Femur (tissue), 1 donor: ENCODE measurements around the gene EIF3I.
"Not testable (repeated sequence)": the region's sequence is repeated elsewhere in the genome, so short reads cannot be mapped to it uniquely, and the experiment has no call there.

Source experiments
- DNase-seq: peaks from one replicate; pipeline ENCODE4 v3.0.0-alpha.2; 2017

EIF3I gene

GRCh38 chr1:32232558-32233304 lies 10.5 kb downstream of the EIF3I start:
- no peak for DNase-seq

DNA sequence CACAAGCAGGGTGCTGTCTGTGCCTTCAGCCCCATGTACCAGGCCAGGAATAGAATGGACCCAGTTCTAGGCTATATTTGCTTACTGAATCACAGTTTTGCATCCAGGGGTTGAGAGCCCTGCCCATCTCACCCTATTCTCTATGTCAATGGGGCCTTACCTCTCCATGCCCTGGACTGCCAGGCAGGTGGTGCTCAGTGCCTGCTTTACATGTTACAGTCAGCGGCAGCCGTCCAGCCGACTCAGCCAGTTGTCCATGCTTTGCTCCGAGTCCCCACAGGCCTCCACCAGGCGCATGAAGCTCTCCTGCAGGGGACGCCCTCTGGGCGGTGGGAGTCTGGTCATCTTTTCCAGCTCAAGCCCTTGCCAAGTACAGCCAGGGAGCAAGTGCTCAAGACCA lies 12.6 kb downstream of the EIF3I start:
- no peak for DNase-seq

DNA sequence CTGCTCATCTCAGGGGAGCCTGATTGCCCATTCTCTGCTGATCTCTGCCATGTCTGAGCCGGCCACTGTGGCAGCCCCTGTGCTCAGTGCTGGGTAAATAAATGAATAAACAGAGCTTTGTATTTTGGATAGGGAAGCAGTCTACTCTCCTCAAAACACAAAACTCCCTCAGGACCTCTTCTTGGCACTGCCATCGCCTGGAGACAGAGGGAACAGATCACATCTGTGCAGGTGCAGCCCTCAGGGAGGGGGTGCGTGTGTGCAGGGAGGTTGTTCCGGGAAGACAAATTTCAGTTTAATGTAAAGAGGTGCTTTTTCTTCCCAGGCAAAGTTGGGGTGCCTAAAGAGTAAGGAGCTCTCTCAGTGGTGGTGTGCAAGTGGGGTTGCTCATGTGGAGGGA lies 17.1 kb downstream of the EIF3I start:
- no peak for DNase-seq

DNA sequence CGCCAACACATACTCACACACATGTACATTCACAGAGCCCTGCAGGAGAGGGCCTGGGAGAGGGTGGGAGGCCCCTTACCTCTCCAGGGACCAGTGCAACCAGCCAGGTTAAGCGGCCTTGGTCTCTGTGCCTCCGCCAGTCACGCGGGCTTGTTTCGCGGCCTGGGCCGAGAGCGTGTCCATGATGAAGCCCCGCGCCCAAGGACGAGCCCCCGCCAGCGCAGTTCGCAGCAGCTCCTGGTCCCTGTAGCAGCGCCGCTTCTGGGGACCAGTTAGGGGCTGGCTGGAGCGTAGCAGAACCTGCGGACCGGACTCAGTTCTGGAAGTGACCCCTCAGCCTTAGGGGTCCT lies 17.6 kb downstream of the EIF3I start:
- DNase-seq = no peak

GRCh38 chr1:32240140-32240951 lies 18.1 kb downstream of the EIF3I start:
- peak; percentile 80 for DNase-seq

- peak; percentile 82 for DNase-seq
These were observed 19.0 kb downstream of the EIF3I start for GRCh38 chr1:32241001-32241763.

GRCh38 chr1:32242341-32242851 lies 20.2 kb downstream of the EIF3I start:
- peak; percentile 70 for DNase-seq

DNA sequence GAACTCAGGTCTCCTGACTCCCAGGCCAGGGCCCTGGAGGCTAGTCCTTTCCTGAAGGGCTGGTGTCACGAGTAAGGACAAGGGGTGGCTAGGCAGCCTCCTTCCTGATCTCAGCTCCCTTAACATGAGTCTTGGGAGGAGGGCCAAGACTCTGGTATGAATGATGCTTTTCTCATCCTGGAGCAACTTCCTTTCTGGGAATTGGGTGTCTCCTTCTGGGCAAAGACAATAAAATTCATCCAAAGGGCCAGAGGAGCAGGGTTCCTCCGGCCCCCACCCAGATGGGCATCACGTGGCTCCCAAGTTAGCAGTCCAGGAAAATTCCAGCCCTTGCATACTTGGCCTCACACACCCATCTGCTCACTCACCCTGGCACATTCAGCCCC lies 24.7 kb downstream of the EIF3I start, which contains the start of gene FAM167B:
FAM167B (plus strand) TSS at position 335 of the 386 bp plus-strand sequence. CDS start 200 bp downstream, outside the sequence.
- peak; percentile 49 for DNase-seq

- DNase-seq = no peak
These were observed 25.2 kb downstream of the EIF3I start for GRCh38 chr1:32247452-32247851.

DNA sequence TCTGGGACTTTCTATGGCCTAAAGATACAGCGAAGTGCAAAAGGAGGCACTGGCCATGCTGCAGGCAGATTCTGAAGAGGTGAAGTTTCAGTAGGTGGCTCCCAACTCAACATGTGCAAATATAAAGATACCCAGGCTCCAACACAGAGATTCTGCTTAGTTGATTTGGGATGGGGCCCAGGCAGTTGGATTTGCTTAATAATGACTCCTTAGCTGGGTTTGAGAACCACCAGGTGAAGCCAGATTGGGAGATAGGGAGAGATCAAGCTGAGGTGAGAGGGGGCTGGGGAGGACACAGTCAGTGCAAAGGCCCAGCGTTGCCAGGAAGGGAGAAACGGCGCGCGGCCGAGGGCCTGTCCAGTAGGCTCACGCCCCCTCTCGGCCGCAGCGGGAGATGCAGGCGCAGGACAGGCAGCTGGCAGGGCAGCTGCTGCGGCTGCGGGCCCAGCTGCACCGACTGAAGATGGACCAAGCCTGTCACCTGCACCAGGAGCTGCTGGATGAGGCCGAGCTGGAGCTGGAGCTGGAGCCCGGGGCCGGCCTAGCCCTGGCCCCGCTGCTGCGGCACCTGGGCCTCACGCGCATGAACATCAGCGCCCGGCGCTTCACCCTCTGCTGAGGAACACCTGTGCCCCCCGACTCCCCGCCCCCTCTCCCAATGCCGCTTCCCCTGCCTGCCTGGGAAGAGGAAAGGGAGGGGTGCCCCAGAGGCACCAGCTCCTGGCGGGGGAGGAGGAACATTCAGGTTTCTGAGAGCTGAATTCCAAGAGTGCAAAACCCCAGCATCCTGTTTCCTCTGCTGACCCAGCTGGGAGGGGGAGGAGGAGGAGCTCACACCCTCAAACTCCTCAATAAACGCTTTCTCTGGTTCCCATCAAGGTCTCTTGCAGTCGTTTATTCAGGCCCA lies 26.0 kb downstream of the EIF3I start:
- DNase-seq = peak; percentile 77

DNA sequence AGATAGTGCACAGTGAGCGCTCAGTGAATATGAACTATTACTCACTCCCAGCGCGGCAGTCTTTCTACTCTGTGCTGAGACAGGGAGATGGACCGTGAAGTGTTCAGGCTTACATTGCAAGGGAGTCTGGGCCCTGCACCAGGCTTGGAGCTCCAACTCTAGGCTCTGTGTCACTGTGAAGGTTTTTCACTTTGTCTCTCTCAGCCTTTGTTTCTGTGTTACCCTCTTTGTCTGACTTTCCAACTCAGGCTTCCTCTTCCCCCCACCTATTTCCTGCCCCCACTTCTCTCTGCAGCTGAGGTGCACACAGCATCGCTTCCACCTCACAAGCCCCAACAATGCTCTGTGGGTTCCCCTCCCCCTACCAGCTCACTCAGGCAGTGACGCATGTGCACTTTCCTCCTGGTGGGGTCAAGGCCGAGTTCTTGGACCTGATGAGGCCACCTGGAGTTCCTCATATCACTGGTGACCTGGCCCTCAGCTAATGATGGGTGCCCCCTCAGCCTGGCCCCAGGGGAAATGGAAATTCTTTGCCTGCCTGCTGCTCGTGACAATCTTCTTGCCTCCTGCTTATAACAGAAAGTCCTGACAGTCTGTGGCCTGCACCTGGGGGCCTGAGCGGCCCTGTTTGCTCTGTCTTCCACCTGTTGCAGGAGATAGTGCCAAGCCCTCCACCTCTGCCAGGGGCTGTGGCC lies 27.8 kb downstream of the EIF3I start:
- DNase-seq = peak; percentile 64

- DNase-seq = no peak
These were observed 28.9 kb downstream of the EIF3I start, which contains the start of gene LCK for GRCh38 chr1:32250893-32251716. LCK (plus strand) TSS chr1:32251265; CDS start chr1:32274330, 23,065 bp downstream.

GRCh38 chr1:32255072-32256071 lies 33.2 kb downstream of the EIF3I start:
- no peak for DNase-seq

DNA sequence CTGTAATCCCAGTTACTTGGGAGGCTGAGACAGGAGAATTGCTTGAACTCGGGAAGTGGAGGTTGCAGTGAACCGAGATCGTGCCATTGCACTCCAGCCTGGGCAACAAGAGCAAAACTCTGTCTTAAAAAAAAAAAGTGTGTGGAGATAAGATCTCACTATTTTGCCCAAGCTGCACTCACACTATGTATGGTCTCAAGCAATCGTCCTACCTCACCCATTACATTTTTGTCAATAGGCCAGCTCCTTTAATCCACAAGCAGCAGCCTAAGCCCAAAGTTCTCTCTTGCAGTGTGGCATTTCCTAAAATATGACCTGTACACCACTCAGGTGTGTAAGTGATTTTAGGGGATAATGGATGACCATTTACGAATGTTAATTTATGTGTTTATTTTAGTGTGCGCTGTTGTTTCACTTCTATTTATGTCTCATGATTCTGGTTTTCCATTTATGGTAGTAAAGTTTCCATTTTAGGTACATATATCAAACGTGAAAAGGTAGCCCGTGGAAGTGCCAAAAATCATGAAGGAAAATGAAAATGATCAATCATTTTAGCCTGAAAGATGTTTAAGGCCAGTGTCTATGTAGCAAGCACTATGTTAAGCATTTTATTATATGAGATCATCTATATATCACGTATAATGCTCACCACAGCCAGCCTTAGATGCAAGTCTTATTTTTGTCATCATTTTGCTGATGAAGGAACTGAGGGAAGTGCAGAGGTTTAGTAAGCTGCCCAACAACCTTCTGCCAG lies 34.4 kb downstream of the EIF3I start:
- DNase-seq = no peak

- DNase-seq = no peak
These were observed 35.0 kb downstream of the EIF3I start for GRCh38 chr1:32257227-32257508.

DNA sequence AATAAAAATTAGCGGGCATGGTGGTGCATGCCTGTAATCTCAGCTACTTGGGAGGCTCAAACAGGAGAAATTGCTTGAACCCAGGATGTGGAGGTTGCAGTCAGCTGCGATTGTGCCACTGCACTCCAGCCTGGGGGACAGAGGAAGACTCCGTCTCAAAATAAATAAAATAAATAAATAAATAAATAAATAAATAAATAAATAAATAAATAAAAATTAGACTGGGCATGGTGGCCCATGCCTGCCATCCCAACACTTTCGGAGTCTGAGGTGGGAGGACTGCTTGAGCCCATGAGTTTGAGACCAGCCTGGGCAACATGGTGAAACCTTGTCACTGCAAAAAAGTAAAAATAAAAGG lies 41.0 kb downstream of the EIF3I start:
- DNase-seq = not testable (repeated sequence)

- no peak for DNase-seq
These were observed 41.5 kb downstream of the EIF3I start for GRCh38 chr1:32263744-32264143.

DNA sequence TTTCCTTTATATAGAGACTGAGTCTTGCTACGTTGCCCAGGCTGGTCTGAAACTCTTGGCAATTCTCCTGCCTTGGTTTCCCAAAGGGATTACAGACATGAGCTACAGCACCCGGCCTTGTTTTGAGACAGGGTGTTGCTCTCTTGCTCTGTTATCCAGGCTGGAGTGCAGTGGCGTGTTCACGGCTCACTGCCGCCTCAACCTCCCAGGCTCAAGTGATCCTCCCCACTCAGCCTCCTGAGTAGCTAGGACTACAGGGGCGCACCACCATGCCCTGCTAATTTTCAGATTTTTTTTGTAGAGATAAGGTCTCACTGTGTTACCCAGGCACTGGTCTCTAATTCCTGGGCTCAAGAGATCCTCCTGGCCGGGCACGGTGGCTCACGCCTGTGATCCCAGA lies 43.6 kb downstream of the EIF3I start:
- DNase-seq = no peak
